SU-DHL-6 (cell line): Measurements from ENCODE around the gene DNAJB7.
"Not testable (repeated sequence)": the region's sequence is repeated elsewhere in the genome, so short reads cannot be mapped to it uniquely, and the experiment has no call there.

Experiments used
- CTCF ChIP-seq: fragments of 200-600 bp; sonication (generic); IDR thresholded peaks from one replicate; pipeline ENCODE4 v1.5.1; 2017; ENCODE audit warnings: antibody characterized with exemption, mild to moderate bottlenecking, low read length, moderate library complexity; ENCODE audit not compliant: insufficient read depth, poor library complexity, severe bottlenecking
- EZH2phosphoT487 ChIP-seq: fragments of 200-600 bp; sonication (generic), shearing (Covaris generic); conservative IDR thresholded peaks from 2 replicates; pipeline ENCODE4 v1.6.1; 2018; ENCODE audit warnings: mild to moderate bottlenecking, antibody characterized with exemption, low read length, moderate library complexity, mixed read lengths

DNA sequence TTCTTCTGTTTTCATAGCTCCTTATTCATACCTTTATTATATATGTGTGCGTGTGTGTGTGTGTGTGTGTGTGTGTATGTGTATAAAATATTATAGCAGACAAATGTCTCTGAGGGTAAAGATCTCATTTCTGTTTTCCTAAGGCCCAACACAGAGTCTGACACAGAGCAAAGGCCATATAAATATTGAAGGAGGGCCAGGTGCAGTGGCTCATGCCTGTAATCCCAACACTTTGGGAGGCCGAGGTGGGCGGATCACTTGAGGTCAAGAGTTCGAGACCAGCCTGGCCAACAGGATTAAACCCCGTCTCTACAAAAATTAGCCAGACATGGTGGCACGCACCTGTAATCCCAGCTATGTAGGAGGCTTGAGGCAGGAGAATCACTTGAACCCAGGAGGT, 6.5 kb upstream of the DNAJB7 start:
- not testable (repeated sequence) for TF ChIP-seq CTCF, EZH2phosphoT487
